ENCODE results near the gene COL5A1.

COL5A1 gene

DNA sequence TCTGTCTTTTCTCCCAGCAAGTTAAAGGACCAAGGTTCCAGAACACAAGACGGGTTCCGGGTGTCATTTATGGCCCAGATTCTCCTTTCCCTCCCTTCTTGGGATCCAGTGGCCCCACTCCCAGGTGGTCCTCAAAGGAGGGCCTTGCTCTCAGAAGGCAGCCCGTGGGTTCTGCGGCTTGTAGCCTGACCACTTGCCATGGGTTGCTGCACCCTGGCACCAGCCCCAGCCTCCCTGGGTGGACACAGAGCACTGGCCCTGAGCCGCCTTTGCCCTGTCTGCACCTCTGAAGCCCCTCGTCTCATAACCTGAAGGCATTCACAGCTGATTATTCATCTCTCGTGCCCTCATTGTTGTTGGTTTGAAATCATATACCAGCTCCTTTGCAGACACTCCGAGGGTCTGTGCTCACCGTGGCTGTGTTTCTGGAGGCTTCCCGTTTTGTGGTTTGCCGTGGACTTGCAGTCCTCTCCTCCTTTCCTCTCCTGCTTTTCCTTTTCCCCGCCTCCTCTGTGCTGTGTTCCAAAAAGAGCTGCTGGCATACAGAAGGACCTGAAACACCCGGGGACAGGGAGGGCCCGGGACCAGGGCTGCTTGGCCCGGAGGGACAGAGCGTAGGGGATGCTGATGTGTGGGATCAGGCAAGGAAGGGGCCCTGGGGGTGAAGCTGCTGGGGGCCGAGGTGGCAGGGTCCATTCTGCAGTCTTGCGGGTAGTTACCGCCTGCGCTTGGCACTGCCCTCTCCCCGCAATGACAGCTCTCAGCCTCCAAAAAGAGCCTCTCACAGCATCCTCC lies 189.5 kb downstream of the COL5A1 start:
- no peak overlapping the region for H3K4me3 Mint-ChIP-seq
- no peaks in the 10 kb centered on the region for H3K36me3 Mint-ChIP-seq
- no peaks in the 10 kb centered on the region for H3K4me1 Mint-ChIP-seq
- H3K9me3 Mint-ChIP-seq = no peaks in the 10 kb centered on the region
- no peaks in the 10 kb centered on the region for H3K27me3 Mint-ChIP-seq
- no peak overlapping the region for H3K27ac Mint-ChIP-seq

DNA sequence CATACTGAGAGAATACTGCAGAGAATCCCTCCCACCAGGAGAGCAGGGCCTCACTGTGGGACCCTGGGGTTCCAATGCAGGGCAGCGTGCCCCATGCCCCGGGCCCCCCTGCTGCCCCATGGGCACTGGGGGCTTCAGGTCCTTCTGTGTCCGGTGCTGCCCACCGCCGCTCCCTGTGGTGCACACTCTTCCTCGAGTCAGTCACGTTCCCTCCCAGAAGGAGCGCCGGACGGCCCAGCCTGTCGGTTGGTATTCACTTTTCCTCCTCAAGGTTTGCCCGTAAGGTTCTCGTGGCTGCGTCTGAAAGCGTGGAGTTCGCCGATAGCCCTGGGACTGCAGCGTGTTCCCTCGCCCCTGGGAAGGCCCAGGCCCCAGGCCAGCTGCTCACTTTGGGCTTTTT lies 190.9 kb downstream of the COL5A1 start:
- no peaks in the 10 kb centered on the region for H3K9me3 Mint-ChIP-seq
- H3K27ac Mint-ChIP-seq = no peak overlapping the region
- no peaks in the 10 kb centered on the region for H3K27me3 Mint-ChIP-seq
- no peak overlapping the region for H3K4me3 Mint-ChIP-seq
- no peaks in the 10 kb centered on the region for H3K4me1 Mint-ChIP-seq
- no peaks in the 10 kb centered on the region for H3K36me3 Mint-ChIP-seq

DNA sequence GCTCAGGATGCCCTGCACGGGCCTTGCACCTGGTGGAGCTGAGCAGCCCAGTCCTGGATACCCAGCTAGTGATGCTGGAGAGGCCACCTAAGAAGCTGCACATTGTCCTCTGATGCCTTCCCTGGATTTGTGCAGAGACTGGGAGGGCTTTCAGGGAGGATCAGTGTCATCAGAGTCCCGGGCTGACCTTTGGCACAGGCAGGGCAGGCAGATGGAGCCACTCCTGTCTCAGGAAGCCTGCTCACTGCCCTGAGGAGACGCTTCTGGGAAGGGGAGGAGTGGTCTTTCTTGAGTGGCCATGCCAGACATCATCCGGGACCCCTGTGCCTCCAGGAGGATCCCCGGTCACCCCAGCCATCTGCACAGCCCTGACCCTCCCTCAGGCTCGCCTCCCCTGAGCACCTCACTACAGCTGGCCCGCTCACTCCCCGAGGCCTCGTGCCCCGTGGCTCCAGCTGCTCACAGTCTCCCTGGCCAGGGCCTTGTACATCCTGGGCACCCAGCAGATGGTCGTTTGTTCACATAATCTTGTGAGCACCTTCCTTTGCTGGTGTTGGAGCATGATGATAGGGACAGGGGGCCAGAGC lies 191.8 kb downstream of the COL5A1 start:
- Mint-ChIP-seq H3K4me3 (no peak overlapping the region), H3K27ac (no peak overlapping the region), H3K9me3 (no peaks in the 10 kb centered on the region), H3K4me1 (no peaks in the 10 kb centered on the region), H3K27me3 (no peaks in the 10 kb centered on the region), H3K36me3 (no peaks in the 10 kb centered on the region)

GRCh38 chr9:134834217-134834956 lies 192.8 kb downstream of the COL5A1 start:
- no peaks in the 10 kb centered on the region for H3K27me3 Mint-ChIP-seq

DNA sequence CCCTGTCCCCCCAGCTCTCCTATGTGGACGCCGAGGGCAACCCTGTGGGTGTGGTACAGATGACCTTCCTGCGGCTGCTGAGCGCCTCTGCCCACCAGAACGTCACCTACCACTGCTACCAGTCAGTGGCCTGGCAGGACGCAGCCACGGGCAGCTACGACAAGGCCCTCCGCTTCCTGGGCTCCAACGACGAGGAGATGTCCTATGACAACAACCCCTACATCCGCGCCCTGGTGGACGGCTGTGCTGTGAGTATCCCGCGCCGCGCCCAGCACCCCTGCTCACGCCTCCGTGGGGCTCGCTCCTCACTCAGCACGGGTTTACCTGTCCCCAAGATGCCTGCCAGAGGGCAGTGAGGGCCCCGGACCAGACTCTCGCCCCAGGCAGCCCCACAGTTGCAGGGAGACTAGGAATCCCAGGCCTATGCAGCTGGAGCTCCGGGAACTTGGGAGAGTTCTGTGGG lies 193.4 kb downstream of the COL5A1 start:
- H3K27me3 Mint-ChIP-seq = no peaks in the 10 kb centered on the region
- no peak overlapping the region for H3K27ac Mint-ChIP-seq
- H3K9me3 Mint-ChIP-seq = no peaks in the 10 kb centered on the region
- H3K4me3 Mint-ChIP-seq = no peak overlapping the region
- H3K36me3 Mint-ChIP-seq = no peaks in the 10 kb centered on the region
- H3K4me1 Mint-ChIP-seq = no peaks in the 10 kb centered on the region

More at GRCh38 chr9:134834217-134834956, 192.8 kb downstream of the COL5A1 start:
- H3K4me3 Mint-ChIP-seq = no peak overlapping the region
- H3K4me1 Mint-ChIP-seq = no peaks in the 10 kb centered on the region
- H3K36me3 Mint-ChIP-seq = no peaks in the 10 kb centered on the region
- H3K27ac Mint-ChIP-seq = no peak overlapping the region
- no peaks in the 10 kb centered on the region for H3K9me3 Mint-ChIP-seq

- H3K4me3 Mint-ChIP-seq = no peak overlapping the region
- H3K36me3 Mint-ChIP-seq = no peaks in the 10 kb centered on the region
- H3K9me3 Mint-ChIP-seq = no peaks in the 10 kb centered on the region
- no peak overlapping the region for H3K27ac Mint-ChIP-seq
- H3K27me3 Mint-ChIP-seq = no peaks in the 10 kb centered on the region
- no peaks in the 10 kb centered on the region for H3K4me1 Mint-ChIP-seq
Measured at GRCh38 chr9:134835448-134835847, 193.8 kb downstream of the COL5A1 start.

DNA sequence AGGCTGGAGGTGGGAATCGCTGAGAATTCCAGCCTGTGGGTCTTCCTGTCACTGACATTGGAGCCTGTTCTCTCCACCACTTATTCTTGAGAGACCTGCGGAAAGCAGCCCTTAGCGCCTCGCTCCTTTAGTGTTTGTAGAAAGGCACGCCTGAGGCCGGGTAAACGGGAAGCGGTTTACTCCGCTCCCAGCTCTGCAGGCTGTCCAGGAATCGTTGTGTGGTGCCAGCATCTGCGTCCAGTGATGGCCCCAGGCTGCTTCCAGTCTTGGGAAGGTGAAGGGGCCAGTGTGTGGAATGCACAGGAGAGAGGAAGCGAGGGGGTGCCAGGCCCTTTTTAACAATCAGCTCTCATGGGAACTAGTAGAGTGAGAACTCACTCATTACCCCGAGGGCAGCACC lies 194.4 kb downstream of the COL5A1 start:
- no peak overlapping the region for H3K27ac Mint-ChIP-seq
- H3K36me3 Mint-ChIP-seq = no peaks in the 10 kb centered on the region
- H3K4me3 Mint-ChIP-seq = no peak overlapping the region
- no peaks in the 10 kb centered on the region for H3K27me3 Mint-ChIP-seq
- H3K4me1 Mint-ChIP-seq = no peaks in the 10 kb centered on the region
- H3K9me3 Mint-ChIP-seq = no peaks in the 10 kb centered on the region

GRCh38 chr9:134836406-134836970 lies 194.9 kb downstream of the COL5A1 start:
- Mint-ChIP-seq H3K4me3 (no peak overlapping the region), H3K36me3 (no peaks in the 10 kb centered on the region), H3K27me3 (no peaks in the 10 kb centered on the region), H3K27ac (no peak overlapping the region), H3K4me1 (no peaks in the 10 kb centered on the region), H3K9me3 (no peaks in the 10 kb centered on the region)

DNA sequence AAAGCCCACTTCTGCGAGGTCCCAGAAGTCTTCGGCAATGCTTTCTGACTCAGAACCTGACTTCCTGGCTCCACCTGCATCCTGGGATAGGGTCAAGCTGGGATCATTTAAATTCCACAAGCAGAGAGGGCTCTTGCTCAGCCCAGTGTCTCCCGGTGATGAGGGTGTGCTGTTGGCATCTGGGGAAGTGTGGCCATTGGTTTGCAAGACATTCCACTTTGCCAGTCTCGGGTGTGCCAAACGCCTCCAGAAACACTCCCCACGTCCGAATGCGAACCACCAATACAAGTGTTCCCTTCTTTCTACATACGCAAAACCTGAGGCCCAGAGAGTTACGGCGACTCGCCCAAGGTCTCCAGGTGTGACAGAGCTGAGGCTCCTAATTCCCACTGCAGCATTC lies 195.9 kb downstream of the COL5A1 start:
- Mint-ChIP-seq H3K27ac (no peak overlapping the region), H3K27me3 (no peaks in the 10 kb centered on the region)

DNA sequence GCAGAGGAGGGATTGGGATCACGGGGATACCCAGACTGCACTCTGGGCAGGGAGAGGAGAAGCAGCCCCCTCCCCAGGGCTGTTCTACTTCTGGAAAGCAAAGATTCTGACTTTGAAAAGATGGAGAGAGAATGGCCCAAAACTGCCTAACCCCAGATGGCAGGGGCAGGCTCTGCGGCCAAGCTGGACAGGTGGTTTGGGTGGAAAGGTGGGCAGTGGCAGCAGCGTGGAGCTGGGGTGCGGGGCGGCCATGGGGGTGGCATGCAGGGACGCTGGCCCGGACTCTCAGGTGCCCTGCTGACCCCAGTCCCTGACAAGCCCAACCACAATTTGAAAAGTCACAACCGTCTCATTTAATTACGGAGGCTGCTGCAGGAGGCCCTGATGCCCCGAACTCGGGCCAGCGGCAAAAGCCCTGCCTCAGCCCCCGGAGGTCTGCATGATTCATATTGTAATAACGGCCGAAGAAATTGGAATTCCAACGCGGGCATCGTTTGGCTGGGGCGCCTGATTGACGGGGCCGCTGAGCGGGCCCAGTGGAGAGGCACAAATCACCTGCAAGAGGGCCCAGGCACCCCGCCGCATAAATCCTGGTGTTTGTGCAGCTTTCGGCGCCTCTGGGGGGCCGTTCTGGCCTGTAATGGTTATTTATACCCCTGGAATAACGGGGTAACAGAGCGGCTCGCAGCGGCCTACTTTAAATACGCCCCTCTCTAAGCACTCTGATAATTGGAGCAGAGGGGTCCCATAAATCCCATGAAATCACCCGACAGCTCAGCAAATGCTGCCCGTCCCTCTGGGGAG lies 197.2 kb downstream of the COL5A1 start:
- H3K9me3 Mint-ChIP-seq = no peaks in the 10 kb centered on the region
- H3K27ac Mint-ChIP-seq = no peak overlapping the region
- H3K27me3 Mint-ChIP-seq = no peaks in the 10 kb centered on the region
- H3K36me3 Mint-ChIP-seq = no peaks in the 10 kb centered on the region
- no peaks in the 10 kb centered on the region for H3K4me1 Mint-ChIP-seq
- H3K4me3 Mint-ChIP-seq = no peak overlapping the region

More for the DNA sequence above, 195.9 kb downstream of the COL5A1 start:
- H3K36me3 Mint-ChIP-seq = no peaks in the 10 kb centered on the region
- no peaks in the 10 kb centered on the region for H3K4me1 Mint-ChIP-seq
- H3K4me3 Mint-ChIP-seq = no peak overlapping the region
- H3K9me3 Mint-ChIP-seq = no peaks in the 10 kb centered on the region

DNA sequence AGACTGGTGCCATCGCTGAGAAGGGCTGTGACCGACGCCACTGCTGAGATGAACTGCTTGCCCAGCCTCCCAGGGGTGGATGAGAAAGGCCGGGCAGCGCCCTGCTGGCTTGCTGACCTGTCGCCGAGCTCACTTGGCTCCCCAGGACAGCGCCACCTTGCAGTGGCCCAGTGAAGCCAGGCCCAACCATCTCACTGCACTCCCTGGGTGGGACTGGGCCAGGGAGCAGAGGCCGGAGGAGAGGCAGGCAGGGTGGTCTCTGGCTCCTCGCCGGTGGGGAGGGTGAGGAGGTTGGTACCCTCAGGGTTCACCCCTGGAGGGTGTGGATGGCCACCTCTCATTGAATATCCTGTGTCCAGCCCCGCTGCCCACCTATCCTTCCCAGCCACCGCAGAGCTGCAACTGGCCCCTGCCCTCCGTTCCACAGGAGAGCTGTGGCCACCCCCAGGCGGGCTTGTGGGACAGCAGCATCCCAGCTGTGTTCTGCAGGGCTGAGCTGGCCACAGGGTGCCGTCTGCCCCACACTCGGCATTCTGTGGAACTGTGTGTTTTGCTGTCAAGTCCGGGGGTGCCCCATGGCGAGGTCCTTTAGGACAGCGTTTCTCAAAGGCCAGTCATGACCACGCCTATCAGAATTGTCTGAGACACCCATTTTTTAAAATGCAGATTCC lies 198.0 kb downstream of the COL5A1 start:
- Mint-ChIP-seq H3K4me1 (no peaks in the 10 kb centered on the region), H3K27ac (no peak overlapping the region), H3K9me3 (no peaks in the 10 kb centered on the region), H3K27me3 (no peaks in the 10 kb centered on the region), H3K36me3 (no peaks in the 10 kb centered on the region), H3K4me3 (no peak overlapping the region)

GRCh38 chr9:134840511-134840910 lies 198.9 kb downstream of the COL5A1 start:
- no peak overlapping the region for H3K4me3 Mint-ChIP-seq

GRCh38 chr9:134841180-134841904 lies 199.7 kb downstream of the COL5A1 start:
- no peaks in the 10 kb centered on the region for H3K9me3 Mint-ChIP-seq
- H3K4me1 Mint-ChIP-seq = no peaks in the 10 kb centered on the region
- no peak overlapping the region for H3K4me3 Mint-ChIP-seq
- H3K36me3 Mint-ChIP-seq = no peaks in the 10 kb centered on the region
- H3K27ac Mint-ChIP-seq = no peak overlapping the region
- H3K27me3 Mint-ChIP-seq = no peaks in the 10 kb centered on the region

More at GRCh38 chr9:134840511-134840910, 198.9 kb downstream of the COL5A1 start:
- Mint-ChIP-seq H3K4me1 (no peaks in the 10 kb centered on the region), H3K9me3 (no peaks in the 10 kb centered on the region), H3K27me3 (no peaks in the 10 kb centered on the region), H3K36me3 (no peaks in the 10 kb centered on the region), H3K27ac (no peak overlapping the region)

DNA sequence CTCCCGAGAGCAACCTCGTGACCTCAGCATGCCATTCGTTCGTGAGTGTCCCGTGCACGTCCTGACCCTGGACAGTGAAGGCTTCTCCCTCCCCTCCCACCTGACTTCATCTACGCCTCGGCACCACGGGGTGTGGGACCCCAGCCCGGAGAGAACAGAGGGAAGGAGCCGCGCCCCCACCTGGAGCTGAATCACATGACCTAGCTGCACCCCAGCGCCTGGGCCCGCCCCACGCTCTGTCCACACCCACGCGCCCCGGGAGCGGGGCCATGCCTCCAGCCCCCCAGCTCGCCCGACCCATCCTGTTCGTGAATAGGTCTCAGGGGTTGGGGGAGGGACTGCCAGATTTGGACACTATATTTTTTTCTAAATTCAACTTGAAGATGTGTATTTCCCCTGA lies 200.7 kb downstream of the COL5A1 start:
- Mint-ChIP-seq H3K9me3 (no peaks in the 10 kb centered on the region), H3K4me3 (no peak overlapping the region), H3K27me3 (no peaks in the 10 kb centered on the region), H3K4me1 (no peaks in the 10 kb centered on the region), H3K27ac (no peak overlapping the region), H3K36me3 (no peaks in the 10 kb centered on the region)

All from activated naive CD4-positive, alpha-beta T cell treated with anti-CD3 and anti-CD28 coated beads, Interleukin-2, amount 50 U/mL, for 24 hours (primary cell).